HG03045 (cell line): ENCODE data around the gene PHTF2.
A peak's percentile ranks its signal among the peaks of the same experiment; 100 is the strongest.

Experiments used
- ATAC-seq: cut with Tn5 transposase; IDR thresholded peaks from one replicate; pipeline ENCODE4 v1.9.1; 2021; ENCODE audit warnings: mild to moderate bottlenecking, moderate library complexity; ENCODE audit not compliant: unreplicated experiment

PHTF2 gene

GRCh38 chr7:77791956-77792355 is 6.6 kb upstream of the PHTF2 start:
- no peak for ATAC-seq

GRCh38 chr7:77794000-77794399 is 4.6 kb upstream of the PHTF2 start:
- ATAC-seq, result no peak

- ATAC-seq, result no peak
Measured at GRCh38 chr7:77796109-77796508, 2.5 kb upstream of the PHTF2 start.

GRCh38 chr7:77796960-77797359 is 1.6 kb upstream of the PHTF2 start:
- no peak for ATAC-seq

- ATAC-seq, result peak; percentile 31
Measured at GRCh38 chr7:77797734-77798393, 709 bp upstream of the PHTF2 start.

GRCh38 chr7:77799078-77799964 is 748 bp downstream of the PHTF2 start:
- peak; percentile 7 for ATAC-seq

- ATAC-seq, result no peak
Measured at GRCh38 chr7:77800158-77800557, 1.6 kb downstream of the PHTF2 start.

- no peak for ATAC-seq
Measured at GRCh38 chr7:77800730-77801129, 2.2 kb downstream of the PHTF2 start.

- no peak for ATAC-seq
Measured at GRCh38 chr7:77802557-77803405, 4.2 kb downstream of the PHTF2 start.

- no peak for ATAC-seq
Measured at GRCh38 chr7:77806425-77806824, 7.9 kb downstream of the PHTF2 start.

GRCh38 chr7:77808517-77808916 is 9.9 kb downstream of the PHTF2 start:
- no peak for ATAC-seq

- ATAC-seq, result no peak
Measured at GRCh38 chr7:77811516-77812289, 13.1 kb downstream of the PHTF2 start.

GRCh38 chr7:77812290-77812685 is 13.7 kb downstream of the PHTF2 start:
- no peak for ATAC-seq

- ATAC-seq, result no peak
Measured at GRCh38 chr7:77813180-77813579, 14.6 kb downstream of the PHTF2 start.

GRCh38 chr7:77819021-77819420 is 20.4 kb downstream of the PHTF2 start:
- ATAC-seq, result no peak

- ATAC-seq, result no peak
Measured at GRCh38 chr7:77820967-77821366, 22.4 kb downstream of the PHTF2 start.

GRCh38 chr7:77822269-77822668 is 23.7 kb downstream of the PHTF2 start:
- ATAC-seq, result no peak

- no peak for ATAC-seq
Measured at GRCh38 chr7:77823787-77824186, 25.2 kb downstream of the PHTF2 start.

- no peak for ATAC-seq
Measured at GRCh38 chr7:77824636-77825035, 26.1 kb downstream of the PHTF2 start.

GRCh38 chr7:77825131-77825530 is 26.6 kb downstream of the PHTF2 start:
- no peak for ATAC-seq

- no peak for ATAC-seq
Measured at GRCh38 chr7:77826300-77826699, 27.7 kb downstream of the PHTF2 start.
